Mammary microvascular endothelial cell (primary cell): ENCODE measurements around the gene SEC24D. TPM values are rescaled to one million over a fixed set of nuclear protein-coding genes. Genes with fewer than 3 reads are reported as not detected.

ENCODE experiments used
- total RNA-seq: library from RNA; depleted of rRNA; stranded (reverse); fragments of >200 nt; gene quantifications from 2 replicates; pipeline ENCODE4 v1.2.3, GENCODE V29; 2015

The SEC24D gene, protein sequence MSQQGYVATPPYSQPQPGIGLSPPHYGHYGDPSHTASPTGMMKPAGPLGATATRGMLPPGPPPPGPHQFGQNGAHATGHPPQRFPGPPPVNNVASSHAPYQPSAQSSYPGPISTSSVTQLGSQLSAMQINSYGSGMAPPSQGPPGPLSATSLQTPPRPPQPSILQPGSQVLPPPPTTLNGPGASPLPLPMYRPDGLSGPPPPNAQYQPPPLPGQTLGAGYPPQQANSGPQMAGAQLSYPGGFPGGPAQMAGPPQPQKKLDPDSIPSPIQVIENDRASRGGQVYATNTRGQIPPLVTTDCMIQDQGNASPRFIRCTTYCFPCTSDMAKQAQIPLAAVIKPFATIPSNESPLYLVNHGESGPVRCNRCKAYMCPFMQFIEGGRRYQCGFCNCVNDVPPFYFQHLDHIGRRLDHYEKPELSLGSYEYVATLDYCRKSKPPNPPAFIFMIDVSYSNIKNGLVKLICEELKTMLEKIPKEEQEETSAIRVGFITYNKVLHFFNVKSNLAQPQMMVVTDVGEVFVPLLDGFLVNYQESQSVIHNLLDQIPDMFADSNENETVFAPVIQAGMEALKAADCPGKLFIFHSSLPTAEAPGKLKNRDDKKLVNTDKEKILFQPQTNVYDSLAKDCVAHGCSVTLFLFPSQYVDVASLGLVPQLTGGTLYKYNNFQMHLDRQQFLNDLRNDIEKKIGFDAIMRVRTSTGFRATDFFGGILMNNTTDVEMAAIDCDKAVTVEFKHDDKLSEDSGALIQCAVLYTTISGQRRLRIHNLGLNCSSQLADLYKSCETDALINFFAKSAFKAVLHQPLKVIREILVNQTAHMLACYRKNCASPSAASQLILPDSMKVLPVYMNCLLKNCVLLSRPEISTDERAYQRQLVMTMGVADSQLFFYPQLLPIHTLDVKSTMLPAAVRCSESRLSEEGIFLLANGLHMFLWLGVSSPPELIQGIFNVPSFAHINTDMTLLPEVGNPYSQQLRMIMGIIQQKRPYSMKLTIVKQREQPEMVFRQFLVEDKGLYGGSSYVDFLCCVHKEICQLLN
- total RNA-seq: 56.4 and 61.5 TPM in 2 replicates

DNA sequence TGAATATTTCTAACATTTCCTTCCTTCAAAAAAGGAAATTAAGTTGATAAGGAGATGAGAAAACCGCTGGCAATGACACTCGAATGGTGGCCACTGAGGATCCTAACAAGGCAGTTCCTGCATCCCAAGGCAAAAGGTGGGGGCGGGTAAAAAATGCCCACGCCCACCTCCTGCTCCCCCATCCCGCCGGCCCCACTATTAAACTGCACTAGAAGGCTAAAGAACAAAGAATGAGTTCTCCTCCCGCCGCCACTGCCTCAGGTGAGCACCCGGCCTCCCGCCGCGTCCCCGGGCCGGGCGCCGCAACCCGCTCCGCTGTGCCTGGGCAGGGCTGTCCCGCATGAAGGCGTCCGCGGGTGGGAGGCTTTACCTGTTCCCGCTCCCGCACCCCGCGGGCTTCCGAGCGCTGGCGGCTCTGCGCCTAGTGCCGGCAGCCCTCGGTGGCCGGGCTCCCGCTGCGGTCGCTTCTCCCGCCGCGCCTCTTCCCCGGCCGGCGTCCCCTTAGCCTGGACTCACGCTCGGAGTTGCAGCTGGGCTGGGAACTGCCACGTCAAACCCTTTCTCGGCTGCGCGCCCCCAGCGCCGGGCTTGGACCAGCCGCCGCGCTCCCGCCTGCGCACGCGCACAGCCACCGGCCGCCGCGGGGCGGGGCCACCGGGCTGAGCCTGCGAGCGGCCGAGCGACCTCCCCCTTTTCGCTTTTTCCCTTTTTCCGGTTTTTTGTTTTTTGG, at the start of gene SEC24D:
SEC24D (minus strand) TSS at position 556 of the 730 bp plus-strand sequence. CDS start 2,430 bp downstream, outside the sequence.

DNA sequence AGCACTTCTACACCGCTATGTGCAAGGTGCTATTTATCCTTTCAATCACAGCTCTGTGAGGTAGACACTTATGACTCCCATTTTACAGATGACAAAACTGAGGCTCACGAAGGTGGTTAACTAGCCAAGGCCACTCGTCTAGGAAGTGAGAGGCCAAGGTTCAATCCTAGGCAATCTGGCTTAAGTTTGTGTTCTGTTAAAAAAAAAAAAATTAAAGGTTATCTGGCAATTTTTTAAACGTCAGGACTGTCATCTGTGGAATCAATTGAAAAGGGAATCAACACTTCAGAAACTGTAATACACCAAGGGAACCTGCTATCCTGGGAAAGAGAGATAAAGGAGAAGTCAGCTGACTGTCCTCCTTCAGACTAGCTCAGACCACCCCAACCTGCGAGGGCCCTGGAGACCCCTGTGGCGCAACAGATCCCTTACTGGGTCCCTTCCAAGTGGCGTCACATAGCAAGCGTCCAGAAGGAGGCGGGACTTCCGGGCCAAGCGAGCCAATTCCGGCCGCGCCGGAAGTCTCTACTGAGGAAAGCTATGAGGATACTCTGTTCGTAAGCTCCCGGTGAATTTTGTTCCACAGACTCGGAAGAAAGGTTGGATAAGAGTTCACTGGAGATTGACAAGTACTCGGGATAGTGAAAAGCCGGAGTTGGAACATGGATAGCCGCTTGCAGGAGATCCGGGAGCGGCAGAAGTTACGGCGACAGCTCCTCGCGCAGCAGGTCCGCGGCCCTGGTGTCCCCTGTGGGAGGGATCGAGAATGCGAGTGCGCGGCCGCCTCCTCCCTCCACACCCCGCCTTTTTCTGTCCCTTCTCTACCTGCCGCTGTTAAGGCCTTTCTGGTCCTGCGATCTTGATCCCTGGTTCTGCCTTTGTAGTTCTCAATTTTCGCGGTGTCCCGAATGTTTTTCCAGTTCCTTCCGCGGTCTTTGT, 150.8 kb downstream of the SEC24D start, which contains the start of gene METTL14:
METTL14 (plus strand) TSS at position 520 of the 939 bp plus-strand sequence; CDS start at position 663, 143 bp downstream.

Other genes with a start within 250 kb of the SEC24D start
- gene METTL14, start 150.7 kb downstream of the SEC24D start, total RNA-seq: 18.8 and 30.4 TPM in 2 replicates
- 0.27 and 0.30 TPM in 2 replicates for gene SYNPO2, start 52.7 kb upstream of the SEC24D start, total RNA-seq